Ovary (tissue), 3 donors: ENCODE measurements around the gene STX3.

Experiments used
- CTCF ChIP-seq, 3 donors: fragments of 450-650 bp in 2 of 3; fragments of 200-600 bp in 1 of 3; IDR thresholded peaks; one replicate each; pipeline versions ENCODE4 v1.5.1 to v1.8.0; 2016 to 2022; ENCODE audit warnings: antibody characterized with exemption in 3 of 3, mild to moderate bottlenecking in 1 of 3
- EP300 ChIP-seq: sonication (generic); formaldehyde crosslinking; IDR thresholded peaks from one replicate; pipeline ENCODE4 v1.6.1; 2017; ENCODE audit warnings: antibody characterized with exemption
- POLR2A ChIP-seq: fragments of 450-650 bp; IDR thresholded peaks from one replicate; pipeline ENCODE4 v1.6.1; 2017; ENCODE audit warnings: antibody characterized with exemption, mild to moderate bottlenecking, moderate library complexity
- donor health status: DM: no; HTN: no; CAD: no.

- no peak for TF ChIP-seq CTCF (IDR thresholded peaks at IDR 0.05)
- no peak for TF ChIP-seq POLR2A
- TF ChIP-seq EP300: no peak
These were observed 48.9 kb downstream of the STX3 start for GRCh38 chr11:59804061-59804460.
